DND-41 (cell line): Measurements from ENCODE around the gene RGL1.

Experiments
- EZH2 ChIP-seq: IDR thresholded peaks from 3 replicates; pipeline ENCODE4 v1.6.1; 2012; ENCODE audit warnings: borderline replicate concordance, low read depth, mild to moderate bottlenecking, moderate library complexity, low read length, inconsistent platforms; ENCODE audit not compliant: severe bottlenecking
- TF ChIP-seq, protein P1 (sequence below): IDR thresholded peaks from 2 replicates; pipeline ENCODE4 v1.5.1; 2012; ENCODE audit warnings: borderline replicate concordance, low read length, moderate library complexity, mild to moderate bottlenecking; ENCODE audit not compliant: poor library complexity, severe bottlenecking; ENCODE audit errors: extremely low read depth

DNA sequence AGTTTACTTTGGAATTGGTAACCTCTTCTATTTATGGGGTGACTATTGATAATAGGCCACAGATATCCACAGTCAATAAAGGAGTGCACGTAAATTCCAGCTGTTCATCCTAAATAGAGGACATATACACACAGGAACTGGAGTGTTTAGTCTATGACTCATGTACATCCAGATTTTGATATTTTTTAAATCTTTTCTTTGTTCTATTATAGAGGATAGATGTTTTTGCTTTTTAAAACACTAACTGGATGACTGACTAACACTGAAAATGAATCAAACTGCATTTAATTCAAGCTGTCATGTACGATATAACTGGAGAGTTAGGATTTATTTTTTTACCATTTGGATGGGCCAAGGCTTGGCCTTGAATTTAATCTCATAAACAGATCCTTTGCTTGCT, 45.9 kb downstream of the RGL1 start:
- TF ChIP-seq, protein P1, sequence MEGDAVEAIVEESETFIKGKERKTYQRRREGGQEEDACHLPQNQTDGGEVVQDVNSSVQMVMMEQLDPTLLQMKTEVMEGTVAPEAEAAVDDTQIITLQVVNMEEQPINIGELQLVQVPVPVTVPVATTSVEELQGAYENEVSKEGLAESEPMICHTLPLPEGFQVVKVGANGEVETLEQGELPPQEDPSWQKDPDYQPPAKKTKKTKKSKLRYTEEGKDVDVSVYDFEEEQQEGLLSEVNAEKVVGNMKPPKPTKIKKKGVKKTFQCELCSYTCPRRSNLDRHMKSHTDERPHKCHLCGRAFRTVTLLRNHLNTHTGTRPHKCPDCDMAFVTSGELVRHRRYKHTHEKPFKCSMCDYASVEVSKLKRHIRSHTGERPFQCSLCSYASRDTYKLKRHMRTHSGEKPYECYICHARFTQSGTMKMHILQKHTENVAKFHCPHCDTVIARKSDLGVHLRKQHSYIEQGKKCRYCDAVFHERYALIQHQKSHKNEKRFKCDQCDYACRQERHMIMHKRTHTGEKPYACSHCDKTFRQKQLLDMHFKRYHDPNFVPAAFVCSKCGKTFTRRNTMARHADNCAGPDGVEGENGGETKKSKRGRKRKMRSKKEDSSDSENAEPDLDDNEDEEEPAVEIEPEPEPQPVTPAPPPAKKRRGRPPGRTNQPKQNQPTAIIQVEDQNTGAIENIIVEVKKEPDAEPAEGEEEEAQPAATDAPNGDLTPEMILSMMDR, result no peak
- TF ChIP-seq EZH2, result no peak
